ENCODE results near the gene RIN3.

Gene RIN3

GRCh38 chr14:92724516-92725340 is 211.1 kb downstream of the RIN3 start:
- DNase-seq (ENCODE audit: low read depth), result no peak

GRCh38 chr14:92726135-92726932 is 212.8 kb downstream of the RIN3 start:
- peak; percentile 94 for DNase-seq (ENCODE audit: low read depth)

GRCh38 chr14:92726933-92727262 is 213.3 kb downstream of the RIN3 start:
- DNase-seq (ENCODE audit: low read depth), result no peak

GRCh38 chr14:92728759-92729364 is 215.3 kb downstream of the RIN3 start:
- no peak for DNase-seq (ENCODE audit: low read depth)

GRCh38 chr14:92729634-92730358 is 216.2 kb downstream of the RIN3 start:
- peak; percentile 77 for DNase-seq (ENCODE audit: low read depth)

GRCh38 chr14:92731622-92732115 is 218.1 kb downstream of the RIN3 start:
- DNase-seq (ENCODE audit: low read depth), result no peak

- DNase-seq (ENCODE audit: low read depth), result no peak
Measured at GRCh38 chr14:92733007-92733406, 219.4 kb downstream of the RIN3 start.

- DNase-seq (ENCODE audit: low read depth), result no peak
Measured at GRCh38 chr14:92734618-92735017, 221.0 kb downstream of the RIN3 start.

GRCh38 chr14:92735344-92735743 is 221.8 kb downstream of the RIN3 start:
- DNase-seq (ENCODE audit: low read depth), result no peak

- DNase-seq (ENCODE audit: low read depth), result no peak
Measured at GRCh38 chr14:92737206-92737605, 223.6 kb downstream of the RIN3 start.

GRCh38 chr14:92737619-92738188 is 224.1 kb downstream of the RIN3 start:
- DNase-seq (ENCODE audit: low read depth), result no peak
